Left colon (tissue), 2 donors: Measurements from ENCODE around the gene ARL5C. TPM values are rescaled to one million over a fixed set of nuclear protein-coding genes. Genes with fewer than 3 reads are reported as not detected.

Experiments
- ATAC-seq: fragments of 200-7000 bp; cut with Tn5 transposase; one replicate; pipeline ENCODE4 v1.9.1; 2020; ENCODE audit warnings: mild to moderate bottlenecking, moderate library complexity
- DNase-seq, 2 donors: peaks; one replicate each; pipeline ENCODE4 v3.0.0-alpha.2; 2020
- intact Hi-C, 2 donors: fragments of 100-400 bp; cut with DNase I in 1 of 2; cut with micrococcal nuclease in 1 of 2; formaldehyde crosslinking; loops; one replicate each; pipeline versions ENCODE4 v1.11.2 to v1.14.0; 2022; cut with DNase I, micrococcal nuclease
- total RNA-seq, 2 donors: library from RNA; stranded (reverse); fragmentation: NEBNext Ultra II Directional; extraction: Animal tissue kit (Norgen Biotek cat#: 25700); gene quantifications; one replicate each; pipeline ENCODE4 v1.2.1, GENCODE V29; 2021
- donor health status: DM: no; HTN: no; CAD: no.
- donor health status: DM: yes; HTN: yes; CAD: no.

ARL5C gene
- total RNA-seq, 2 donors from 2014 or later = 0.56 TPM; not detected in 1

GRCh38 chr17:39195568-39196160 is 29.7 kb upstream of the ARL5C start:
- intact Hi-C loops = no loop called here
- DNase-seq (no peak), ATAC-seq (no peak)

DNA sequence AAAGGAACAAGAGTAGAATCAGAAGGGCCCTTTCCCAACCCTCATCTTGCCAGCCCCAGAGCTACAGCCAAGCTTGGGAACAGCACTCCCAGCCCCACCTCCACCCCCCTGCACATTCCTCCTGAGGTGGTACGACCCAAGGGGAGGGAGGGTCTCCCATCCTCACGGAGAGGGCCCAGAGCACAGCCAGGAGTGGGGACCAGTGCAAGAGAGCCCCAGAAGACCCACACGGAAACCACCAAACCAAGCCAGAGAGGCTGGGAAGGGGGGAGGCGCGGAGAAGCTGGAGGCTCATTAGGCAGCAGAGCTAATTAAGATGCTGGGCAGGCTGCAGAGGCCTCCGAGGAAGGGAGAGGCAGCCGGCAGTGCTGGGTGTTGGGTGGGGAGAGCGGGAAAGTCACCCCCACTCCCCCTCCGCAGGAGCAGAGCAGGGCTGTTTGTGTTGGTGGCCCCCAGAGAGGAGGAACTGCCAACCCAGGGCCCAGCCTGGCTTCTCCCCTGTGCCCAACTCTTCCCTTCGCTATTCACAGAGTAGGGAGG is 29.1 kb upstream of the ARL5C start:
- intact Hi-C loops = no loop called here
- ATAC-seq = no peak
- no peak for DNase-seq

DNA sequence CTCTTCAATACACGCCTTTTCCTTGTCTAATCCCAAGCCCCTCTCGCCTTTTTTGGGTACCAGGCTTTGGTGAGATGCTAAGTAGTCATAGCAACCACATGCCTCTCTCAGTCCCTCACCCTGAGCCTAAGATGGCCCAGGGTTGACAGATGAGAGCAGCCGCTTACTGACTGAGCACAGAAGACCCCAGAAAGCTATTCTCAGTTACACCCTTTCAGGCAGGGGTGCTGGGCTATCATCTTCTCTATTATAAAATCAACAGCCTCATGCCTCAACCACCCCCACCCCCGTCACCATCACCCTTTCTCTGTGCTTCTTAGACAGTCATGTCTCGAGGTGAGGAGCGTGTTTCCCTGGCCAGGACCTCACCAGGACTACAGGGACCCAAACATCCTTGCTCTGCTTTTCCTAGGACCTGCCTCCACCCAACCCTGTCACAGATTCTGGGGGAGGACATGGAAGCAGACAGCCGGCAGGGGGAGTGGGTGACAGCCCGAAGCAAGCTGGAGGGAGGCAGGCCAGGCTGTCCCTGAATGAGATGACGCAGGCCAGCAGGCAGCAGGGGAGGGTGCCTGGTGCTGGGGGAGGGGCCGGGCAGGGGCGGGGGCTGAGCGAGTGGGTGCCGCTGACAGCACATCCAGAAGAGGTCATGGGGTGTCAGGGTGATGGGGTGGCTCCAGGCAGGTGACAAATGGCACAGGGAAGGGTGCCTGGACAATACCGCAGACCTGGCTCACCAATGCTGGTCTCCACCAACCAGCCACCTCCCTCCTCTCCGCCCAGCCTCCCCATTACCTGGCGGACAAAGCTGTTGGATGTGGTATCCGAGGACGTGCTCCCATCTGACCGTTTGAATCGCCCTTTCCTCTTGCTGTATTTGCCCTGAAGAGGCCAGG is 28.4 kb upstream of the ARL5C start:
- peak in 1 of 2 donors; percentile 53 for DNase-seq
- intact Hi-C loops = no loop called here
- ATAC-seq = no peak

DNA sequence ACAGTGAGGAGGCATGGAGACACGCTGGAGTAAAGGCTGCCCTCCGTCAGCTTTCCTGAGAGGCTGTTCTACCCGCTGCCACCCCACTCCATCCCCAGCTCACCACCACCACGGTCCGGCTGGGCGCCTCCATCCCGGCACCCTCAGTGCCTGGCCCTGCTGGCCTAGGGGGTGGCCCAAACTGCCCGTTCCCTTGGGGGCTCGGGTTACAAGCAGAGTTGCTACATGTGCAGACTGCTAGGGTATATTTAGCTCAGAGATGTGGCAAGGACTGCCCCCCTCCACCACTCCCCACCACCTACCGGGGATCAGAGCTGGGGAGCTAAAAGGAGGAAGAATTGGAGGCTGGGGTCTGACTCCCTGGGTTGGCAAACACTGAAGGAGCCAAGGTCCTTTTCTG is 27.4 kb upstream of the ARL5C start:
- intact Hi-C loops = no loop called here
- no peak for ATAC-seq
- no peak for DNase-seq

DNA sequence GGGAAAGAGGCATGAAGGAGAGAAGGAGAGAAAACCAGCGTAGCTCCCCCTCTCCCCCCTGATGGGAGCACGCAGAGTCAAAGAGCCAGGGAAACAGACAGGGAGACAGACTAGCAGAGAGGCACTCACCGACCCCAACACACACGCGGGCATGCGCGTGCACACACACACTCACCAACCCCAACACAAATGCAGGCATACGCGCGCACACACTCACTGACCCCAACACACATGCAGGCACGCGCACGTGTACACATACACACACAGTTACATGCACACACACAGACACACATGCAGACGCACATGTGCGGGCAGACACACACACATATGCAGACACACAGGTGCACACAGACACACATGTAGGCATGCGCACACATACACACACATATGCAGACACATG is 26.9 kb upstream of the ARL5C start:
- intact Hi-C loops = no loop called here
- ATAC-seq (no peak), DNase-seq (no peak)

GRCh38 chr17:39191750-39192510 is 26.0 kb upstream of the ARL5C start:
- DNase-seq (no peak), ATAC-seq (no peak)
- intact Hi-C loops = no loop called here

DNA sequence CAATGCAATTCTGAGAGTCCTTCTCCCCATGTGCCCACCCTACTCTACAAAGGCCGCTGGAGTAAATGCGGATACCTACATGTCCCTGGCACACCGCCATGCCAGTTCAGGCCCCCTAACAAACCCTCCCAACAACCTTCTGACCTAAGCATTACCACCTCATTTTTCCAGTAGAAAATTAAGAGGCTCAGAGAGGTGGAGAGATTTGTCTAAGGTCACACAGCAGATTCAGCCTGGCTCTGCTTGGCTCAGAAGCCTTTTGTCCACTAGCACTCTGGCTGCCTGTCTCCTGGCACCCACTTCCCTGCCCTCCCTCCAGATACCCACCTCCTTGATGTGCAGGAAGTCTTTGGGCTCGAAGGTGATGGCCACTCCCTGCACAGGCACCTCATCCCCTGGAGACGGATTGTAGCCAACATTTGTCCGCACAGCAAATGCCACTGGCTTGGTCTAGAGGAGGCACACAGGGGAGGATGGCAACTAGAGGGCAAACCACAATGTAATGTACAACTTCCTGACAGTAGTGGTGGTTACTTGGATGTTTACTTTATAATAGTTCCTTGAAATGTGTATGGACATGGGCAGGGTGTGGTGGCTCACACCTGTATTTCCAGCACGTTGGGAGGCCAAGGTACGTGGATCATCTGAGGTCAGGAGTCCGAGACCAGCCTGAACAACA is 21.3 kb upstream of the ARL5C start:
- DNase-seq = peak; percentile 47 to 75
- ATAC-seq = peak; percentile 92
- intact Hi-C loops = no loop called here

GRCh38 chr17:39186481-39187002 is 20.6 kb upstream of the ARL5C start:
- intact Hi-C loops = no loop called here
- no peak for DNase-seq

GRCh38 chr17:39183720-39184119 is 17.8 kb upstream of the ARL5C start:
- ATAC-seq (no peak), DNase-seq (no peak)
- intact Hi-C loops = no loop called here

More at GRCh38 chr17:39186481-39187002, 20.6 kb upstream of the ARL5C start:
- peak; percentile 32 for ATAC-seq

- DNase-seq (no peak), ATAC-seq (no peak)
- intact Hi-C loops = no loop called here
Measured at GRCh38 chr17:39183045-39183444, 17.1 kb upstream of the ARL5C start.

GRCh38 chr17:39181303-39181702 is 15.3 kb upstream of the ARL5C start:
- ATAC-seq (no peak), DNase-seq (no peak)
- intact Hi-C loops = no loop called here

DNA sequence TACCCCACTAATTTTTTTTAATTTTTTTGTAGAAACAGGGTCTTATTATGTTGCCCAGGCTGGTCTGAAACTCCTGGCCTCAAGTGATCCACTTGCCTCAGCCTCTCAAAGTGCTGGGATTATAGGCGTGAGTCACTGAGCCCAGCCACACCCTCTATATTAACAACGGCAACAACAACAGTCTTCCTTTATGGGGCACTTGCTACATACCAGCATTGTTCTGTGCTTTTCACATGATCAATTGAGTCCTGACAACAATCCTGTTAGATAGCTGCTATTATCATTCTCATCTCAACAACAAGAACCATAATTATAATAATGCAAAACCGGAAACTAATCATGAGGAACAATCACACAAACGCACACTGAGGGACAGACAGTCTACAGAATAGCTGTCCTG is 12.6 kb upstream of the ARL5C start:
- DNase-seq (no peak), ATAC-seq (peak; percentile 92)

GRCh38 chr17:39177256-39177655 is 11.3 kb upstream of the ARL5C start:
- DNase-seq (no peak), ATAC-seq (peak; percentile 14)
- intact Hi-C loops = no loop called here

More for the DNA sequence above, 12.6 kb upstream of the ARL5C start:
- intact Hi-C loops = no loop called here

DNA sequence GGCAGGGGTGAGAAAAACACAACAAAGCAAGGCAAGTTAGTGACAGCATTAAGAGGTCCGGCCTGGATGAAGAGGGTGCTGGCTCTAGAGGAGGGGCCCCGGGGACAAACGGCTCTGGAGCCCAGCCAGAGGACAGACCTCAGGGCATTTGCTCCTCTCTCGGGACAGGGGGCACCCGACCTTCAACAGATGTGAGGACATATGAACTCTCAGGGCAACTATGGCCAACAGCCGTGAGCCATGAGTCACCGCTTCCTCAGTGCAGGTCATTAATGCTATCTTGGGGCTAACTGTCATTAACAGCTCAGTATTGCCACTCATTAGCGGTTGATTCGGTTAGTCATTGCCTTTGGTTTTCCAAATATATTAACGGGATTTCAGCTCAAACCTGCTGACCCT is 9.7 kb upstream of the ARL5C start:
- intact Hi-C loops = no loop called here
- ATAC-seq (no peak), DNase-seq (no peak)

DNA sequence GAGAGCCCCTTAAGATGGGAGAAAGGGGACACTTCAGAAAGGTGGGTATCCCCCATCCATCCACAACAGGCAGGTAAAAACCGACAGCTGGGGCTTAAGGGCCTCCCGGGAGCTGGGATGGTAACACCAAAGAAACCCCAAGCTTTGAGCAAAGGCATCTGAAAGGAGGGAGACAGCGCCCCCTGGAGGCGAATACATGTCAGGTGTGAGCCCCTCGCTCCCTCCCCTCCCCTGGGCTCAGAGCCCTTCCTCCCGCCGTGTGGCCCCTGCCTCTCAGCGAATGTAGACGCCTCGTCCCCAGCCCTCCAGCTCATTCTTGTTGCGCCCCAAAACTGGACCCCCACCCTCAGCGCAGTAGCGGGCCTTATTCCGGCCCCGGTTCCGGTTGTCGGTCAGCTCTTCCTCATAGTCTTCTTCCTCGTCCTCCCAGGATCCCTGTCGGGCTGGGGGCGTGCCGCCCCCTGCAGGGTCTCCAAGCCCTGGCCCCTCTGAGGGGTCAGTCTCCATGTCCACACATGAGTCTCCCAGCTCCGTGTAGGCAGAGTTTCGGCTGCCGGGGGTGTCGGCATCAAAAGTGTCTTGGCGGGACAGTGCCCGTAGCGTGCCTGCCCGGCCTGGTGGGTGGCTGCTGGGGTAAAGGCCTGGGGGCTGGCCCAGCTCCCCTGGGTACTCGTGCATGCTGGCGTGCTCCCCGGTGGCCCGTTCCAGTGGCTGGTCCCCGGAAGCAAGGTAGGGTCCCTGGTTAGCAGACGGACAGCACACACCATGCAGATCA is 9.1 kb upstream of the ARL5C start:
- peak; percentile 59 to 88 for DNase-seq
- intact Hi-C loops = no loop called here

GRCh38 chr17:39173526-39174274 is 7.7 kb upstream of the ARL5C start:
- DNase-seq = no peak
- no peak for ATAC-seq

More for the DNA sequence above, 9.1 kb upstream of the ARL5C start:
- ATAC-seq = peak; percentile 42

DNA sequence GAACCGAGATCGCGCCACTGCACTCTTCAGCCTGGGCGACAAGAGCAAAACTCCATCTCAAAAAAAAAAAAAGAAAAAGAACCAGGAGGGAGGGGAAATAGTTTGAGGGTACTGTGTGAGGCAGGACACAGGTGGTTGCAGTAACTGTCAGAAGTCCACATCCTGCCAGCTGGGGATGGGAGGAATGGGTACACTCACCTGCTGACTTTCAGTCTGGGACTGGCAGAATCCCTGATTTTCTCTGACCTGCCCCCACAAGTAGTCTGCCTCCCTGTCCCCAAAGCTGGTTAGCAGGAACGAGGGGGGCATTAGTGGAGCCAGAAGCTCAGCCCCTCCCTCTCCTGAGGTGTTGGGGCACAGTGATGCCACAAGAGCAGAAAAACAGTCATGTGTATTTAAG is 7.1 kb upstream of the ARL5C start:
- DNase-seq (no peak), ATAC-seq (no peak)
- intact Hi-C loops = no loop called here

More at GRCh38 chr17:39173526-39174274, 7.7 kb upstream of the ARL5C start:
- intact Hi-C loops = no loop called here
